HL-60 (cell line): ENCODE measurements around the gene PARVB.

Source experiments
- DNase-seq, 2 experiments: peaks; one replicate each; pipeline ENCODE4 v3.0.0-alpha.2; 2010 to 2020; ENCODE audit warnings: low read depth in 1 of 2, low spot score in 1 of 2
- H3K27ac ChIP-seq: fragments of 250-450 bp; sonication (Bioruptor Pico); replicated peaks from 2 replicates; pipeline ENCODE4 v1.5.1; 2020; ENCODE audit warnings: mild to moderate bottlenecking, moderate library complexity
- H3K27me3 ChIP-seq: fragments of 250-450 bp; sonication (Bioruptor Pico); 2 replicates; pipeline ENCODE4 v1.5.1; 2021; ENCODE audit warnings: mild to moderate bottlenecking, moderate library complexity; ENCODE audit not compliant: insufficient read depth, poor library complexity, severe bottlenecking
- H3K4me3 ChIP-seq: replicated peaks from 2 replicates; pipeline ENCODE4 v1.5.1; 2011; ENCODE audit warnings: mild to moderate bottlenecking, control low read depth, low read length; ENCODE audit not compliant: insufficient read depth
- GABPA ChIP-seq: IDR thresholded peaks from 2 replicates; pipeline ENCODE4 v1.6.1; 2012; ENCODE audit warnings: low read depth
- POLR2AphosphoS5 ChIP-seq: IDR thresholded peaks from 2 replicates; pipeline ENCODE4 v1.6.1; 2012; ENCODE audit warnings: low read depth
- REST ChIP-seq: IDR thresholded peaks from 2 replicates; pipeline ENCODE4 v1.6.1; 2012; ENCODE audit warnings: low read depth; ENCODE audit not compliant: insufficient replicate concordance
- SPI1 ChIP-seq: IDR thresholded peaks from 2 replicates; pipeline ENCODE4 v1.6.1; 2012; ENCODE audit warnings: low read depth, mild to moderate bottlenecking, borderline replicate concordance
- TF ChIP-seq, protein P1 (sequence below): IDR thresholded peaks from one replicate; pipeline ENCODE4 v1.5.1; 2011; ENCODE audit warnings: low read length, control low read depth, inconsistent platforms; ENCODE audit not compliant: insufficient read depth

Gene PARVB

GRCh38 chr22:44182588-44183286 lies 158.6 kb downstream of the PARVB start:
- TF ChIP-seq GABPA (peak; percentile 76), POLR2AphosphoS5 (peak; percentile 76), SPI1 (peak; percentile 98), REST (no peak)
- TF ChIP-seq, protein P1, sequence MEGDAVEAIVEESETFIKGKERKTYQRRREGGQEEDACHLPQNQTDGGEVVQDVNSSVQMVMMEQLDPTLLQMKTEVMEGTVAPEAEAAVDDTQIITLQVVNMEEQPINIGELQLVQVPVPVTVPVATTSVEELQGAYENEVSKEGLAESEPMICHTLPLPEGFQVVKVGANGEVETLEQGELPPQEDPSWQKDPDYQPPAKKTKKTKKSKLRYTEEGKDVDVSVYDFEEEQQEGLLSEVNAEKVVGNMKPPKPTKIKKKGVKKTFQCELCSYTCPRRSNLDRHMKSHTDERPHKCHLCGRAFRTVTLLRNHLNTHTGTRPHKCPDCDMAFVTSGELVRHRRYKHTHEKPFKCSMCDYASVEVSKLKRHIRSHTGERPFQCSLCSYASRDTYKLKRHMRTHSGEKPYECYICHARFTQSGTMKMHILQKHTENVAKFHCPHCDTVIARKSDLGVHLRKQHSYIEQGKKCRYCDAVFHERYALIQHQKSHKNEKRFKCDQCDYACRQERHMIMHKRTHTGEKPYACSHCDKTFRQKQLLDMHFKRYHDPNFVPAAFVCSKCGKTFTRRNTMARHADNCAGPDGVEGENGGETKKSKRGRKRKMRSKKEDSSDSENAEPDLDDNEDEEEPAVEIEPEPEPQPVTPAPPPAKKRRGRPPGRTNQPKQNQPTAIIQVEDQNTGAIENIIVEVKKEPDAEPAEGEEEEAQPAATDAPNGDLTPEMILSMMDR, result no peak
- H3K27me3 ChIP-seq, result no peaks in the 10 kb centered on the region
- peak overlapping the region; percentile 97 for H3K27ac ChIP-seq
- H3K4me3 ChIP-seq, result peak overlapping the region; percentile 74
- peak; percentile 82 to 96 for DNase-seq

- Histone ChIP-seq H3K27me3 (no peaks in the 10 kb centered on the region), H3K4me3 (peak overlapping the region; percentile 74), H3K27ac (peak overlapping the region; percentile 97)
- TF ChIP-seq SPI1, result no peak
- no peak for TF ChIP-seq POLR2AphosphoS5
- no peak for TF ChIP-seq GABPA
- TF ChIP-seq REST, result no peak
- TF ChIP-seq, protein P1, result no peak
- DNase-seq, result peak in 1 of 2 experiments; percentile 49
Observed at GRCh38 chr22:44183287-44183588, 159.1 kb downstream of the PARVB start.

GRCh38 chr22:44184006-44184405 lies 159.9 kb downstream of the PARVB start:
- Histone ChIP-seq H3K27ac (no peak overlapping the region; the same call in 1 of the 2 replicates), H3K27me3 (no peaks in the 10 kb centered on the region), H3K4me3 (no peak overlapping the region)
- TF ChIP-seq SPI1, result no peak
- no peak for TF ChIP-seq REST
- TF ChIP-seq GABPA, result no peak
- TF ChIP-seq, protein P1, result no peak
- TF ChIP-seq POLR2AphosphoS5, result no peak
- DNase-seq, result no peak
